Colonic mucosa (tissue), 4 donors: ENCODE data around the gene SPOCK3. TPM values are rescaled to one million over a fixed set of nuclear protein-coding genes. Genes with fewer than 3 reads are reported as not detected.

ENCODE experiments used
- DNase-seq: peaks from one replicate; pipeline ENCODE4 v3.0.0-alpha.2; 2020
- H3K27ac ChIP-seq: fragments of 200-600 bp; one replicate; pipeline ENCODE4 v1.8.0; 2021
- H3K27me3 ChIP-seq: fragments of 200-600 bp; one replicate; pipeline ENCODE4 v1.8.0; 2021
- H3K36me3 ChIP-seq: fragments of 200-600 bp; one replicate; pipeline ENCODE4 v1.8.0; 2021
- H3K4me1 ChIP-seq: fragments of 200-600 bp; one replicate; pipeline ENCODE4 v1.8.0; 2021; ENCODE audit warnings: mild to moderate bottlenecking
- H3K4me3 ChIP-seq: fragments of 200-600 bp; one replicate; pipeline ENCODE4 v1.8.0; 2021
- H3K9ac ChIP-seq, 2 donors: one replicate each; pipeline ENCODE4 v1.7.0; 2013; ENCODE audit warnings: control low read depth in 2 of 2, low read depth in 2 of 2, low read length in 2 of 2
- H3K9me3 ChIP-seq: fragments of 200-600 bp; one replicate; pipeline ENCODE4 v1.8.0; 2021
- intact Hi-C: fragments of 100-400 bp; cut with DNase I; formaldehyde crosslinking; loops from one replicate; pipeline ENCODE4 v1.14.1; 2022
- total RNA-seq, 2 donors: library from RNA; stranded (reverse); fragmentation: NEBNext Ultra II Directional in 1 of 2; extraction: Animal tissue kit (Norgen Biotek cat#: 25700) in 1 of 2; gene quantifications; one replicate each; pipeline ENCODE4 v1.2.1, GENCODE V29; 2021
- TF ChIP-seq, protein P1 (sequence below): fragments of 200-600 bp; IDR thresholded peaks from one replicate; pipeline ENCODE4 v1.8.0; 2022; ENCODE audit warnings: antibody characterized with exemption, mild to moderate bottlenecking
- donor health status: healthy.
- donor health status: DM: no; HTN: no; CAD: no.
- donor health status: DM: no; HTN: no; CAD: no.

SPOCK3 gene
- total RNA-seq, 2 donors from 2014 or later = 0.77 TPM; not detected in 1

DNA sequence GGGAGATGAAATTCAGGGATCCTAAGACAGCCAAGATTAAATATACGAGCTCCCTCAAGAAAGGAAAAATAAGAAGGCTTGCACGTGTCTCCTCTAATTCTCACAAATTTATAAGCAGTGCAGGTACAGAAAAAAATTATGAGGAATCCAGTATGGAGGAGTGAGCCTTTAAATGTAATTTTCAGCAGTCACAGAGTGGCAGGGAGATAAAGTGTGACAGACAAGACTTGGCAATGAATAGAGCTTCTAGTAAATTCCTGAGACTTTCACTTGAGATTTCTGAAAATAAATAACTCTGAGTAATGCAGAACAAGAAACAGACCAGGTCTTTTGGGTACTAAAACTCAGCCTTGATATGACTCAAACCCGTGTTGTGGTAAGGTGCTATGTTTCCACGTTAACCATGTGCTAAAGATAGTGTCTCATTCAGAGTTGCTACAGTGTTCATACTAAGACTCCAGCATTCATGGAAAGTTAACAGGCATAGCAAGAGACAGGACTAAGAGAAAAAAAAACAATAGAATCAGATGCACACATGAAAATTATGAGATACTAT lies 119.8 kb downstream of the SPOCK3 start:
- H3K27ac ChIP-seq = no peak overlapping the region
- H3K4me1 ChIP-seq = no peaks in the 10 kb centered on the region
- TF ChIP-seq, protein P1, sequence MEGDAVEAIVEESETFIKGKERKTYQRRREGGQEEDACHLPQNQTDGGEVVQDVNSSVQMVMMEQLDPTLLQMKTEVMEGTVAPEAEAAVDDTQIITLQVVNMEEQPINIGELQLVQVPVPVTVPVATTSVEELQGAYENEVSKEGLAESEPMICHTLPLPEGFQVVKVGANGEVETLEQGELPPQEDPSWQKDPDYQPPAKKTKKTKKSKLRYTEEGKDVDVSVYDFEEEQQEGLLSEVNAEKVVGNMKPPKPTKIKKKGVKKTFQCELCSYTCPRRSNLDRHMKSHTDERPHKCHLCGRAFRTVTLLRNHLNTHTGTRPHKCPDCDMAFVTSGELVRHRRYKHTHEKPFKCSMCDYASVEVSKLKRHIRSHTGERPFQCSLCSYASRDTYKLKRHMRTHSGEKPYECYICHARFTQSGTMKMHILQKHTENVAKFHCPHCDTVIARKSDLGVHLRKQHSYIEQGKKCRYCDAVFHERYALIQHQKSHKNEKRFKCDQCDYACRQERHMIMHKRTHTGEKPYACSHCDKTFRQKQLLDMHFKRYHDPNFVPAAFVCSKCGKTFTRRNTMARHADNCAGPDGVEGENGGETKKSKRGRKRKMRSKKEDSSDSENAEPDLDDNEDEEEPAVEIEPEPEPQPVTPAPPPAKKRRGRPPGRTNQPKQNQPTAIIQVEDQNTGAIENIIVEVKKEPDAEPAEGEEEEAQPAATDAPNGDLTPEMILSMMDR = no peak
- no peak for DNase-seq
- H3K9me3 ChIP-seq = no peaks in the 10 kb centered on the region
- no peaks in the 10 kb centered on the region for H3K36me3 ChIP-seq
- no peak overlapping the region for H3K9ac ChIP-seq
- no peaks in the 10 kb centered on the region for H3K27me3 ChIP-seq
- H3K4me3 ChIP-seq = no peak overlapping the region
- intact Hi-C loops = no loop called here

DNA sequence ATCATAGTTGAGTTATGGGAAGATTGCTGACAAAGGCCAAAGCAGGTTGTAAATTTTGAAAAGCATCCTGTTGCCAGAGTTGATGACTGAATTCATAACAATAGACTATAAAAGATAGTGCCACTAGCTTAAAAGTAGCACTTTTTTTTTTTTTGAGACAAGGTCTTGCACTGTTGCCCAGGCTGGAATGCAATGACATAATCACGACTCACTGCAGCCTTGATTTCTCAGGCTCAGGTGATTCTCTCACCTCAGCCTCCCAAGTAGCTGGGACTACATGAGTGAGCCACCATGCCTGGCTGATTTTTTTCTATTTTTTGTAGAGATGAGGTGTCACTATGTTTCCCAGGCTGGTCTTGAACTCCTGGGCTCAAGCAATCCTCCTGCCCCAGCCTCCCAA lies 122.7 kb downstream of the SPOCK3 start:
- H3K4me1 ChIP-seq = no peaks in the 10 kb centered on the region
- no peaks in the 10 kb centered on the region for H3K36me3 ChIP-seq
- DNase-seq = no peak
- H3K9me3 ChIP-seq = no peaks in the 10 kb centered on the region
- no peaks in the 10 kb centered on the region for H3K27me3 ChIP-seq
- no peak overlapping the region for H3K4me3 ChIP-seq
- no peak overlapping the region for H3K9ac ChIP-seq
- intact Hi-C loops = no loop called here
- no peak overlapping the region for H3K27ac ChIP-seq
- TF ChIP-seq, protein P1 = no peak

DNA sequence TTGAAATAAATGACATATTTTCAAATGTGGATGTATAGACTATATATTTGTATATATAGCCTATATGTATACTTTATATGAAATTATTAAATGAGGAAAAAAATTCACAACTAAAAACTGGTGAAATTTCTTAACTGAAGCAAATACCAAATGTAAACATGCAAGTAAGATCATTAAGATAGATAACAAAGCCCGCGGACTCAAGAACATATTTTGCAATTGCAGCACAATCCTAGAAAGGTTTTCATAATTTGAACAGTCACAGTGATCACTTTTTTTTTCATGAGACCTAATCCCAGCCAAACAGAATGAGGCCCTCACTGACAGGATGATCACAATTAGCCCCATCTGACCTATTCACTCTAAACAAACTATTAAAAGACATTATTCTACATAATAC lies 123.2 kb downstream of the SPOCK3 start:
- Histone ChIP-seq H3K4me3 (no peak overlapping the region), H3K27ac (no peak overlapping the region), H3K4me1 (no peaks in the 10 kb centered on the region), H3K27me3 (no peaks in the 10 kb centered on the region), H3K9ac (no peak overlapping the region), H3K9me3 (no peaks in the 10 kb centered on the region), H3K36me3 (no peaks in the 10 kb centered on the region)
- TF ChIP-seq, protein P1 = no peak
- no peak for DNase-seq
- intact Hi-C loops = no loop called here

DNA sequence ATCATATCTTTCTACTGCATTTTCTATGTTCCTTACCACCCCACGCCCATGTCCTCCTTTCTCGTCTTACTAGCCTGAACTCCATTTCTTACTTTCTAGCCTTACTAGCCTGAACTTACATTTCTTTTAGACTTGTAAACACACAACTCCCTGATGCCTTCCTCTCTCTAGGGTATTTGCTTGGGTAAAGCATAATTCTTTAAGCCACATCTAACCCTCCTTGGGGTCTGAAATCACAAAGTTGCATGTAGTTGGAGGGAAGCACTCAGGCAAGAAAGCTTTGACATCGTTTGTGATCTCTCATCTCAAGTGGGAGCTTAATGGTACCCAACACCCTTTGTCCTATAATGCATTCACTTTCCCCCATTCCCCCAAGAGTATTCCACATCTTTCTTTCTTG lies 124.4 kb downstream of the SPOCK3 start:
- TF ChIP-seq, protein P1 = no peak
- no peak overlapping the region for H3K9ac ChIP-seq
- no peaks in the 10 kb centered on the region for H3K4me1 ChIP-seq
- no peak overlapping the region for H3K4me3 ChIP-seq
- H3K27me3 ChIP-seq = no peaks in the 10 kb centered on the region
- H3K27ac ChIP-seq = no peak overlapping the region
- intact Hi-C loops = no loop called here
- no peaks in the 10 kb centered on the region for H3K36me3 ChIP-seq
- H3K9me3 ChIP-seq = no peaks in the 10 kb centered on the region
- DNase-seq = no peak

DNA sequence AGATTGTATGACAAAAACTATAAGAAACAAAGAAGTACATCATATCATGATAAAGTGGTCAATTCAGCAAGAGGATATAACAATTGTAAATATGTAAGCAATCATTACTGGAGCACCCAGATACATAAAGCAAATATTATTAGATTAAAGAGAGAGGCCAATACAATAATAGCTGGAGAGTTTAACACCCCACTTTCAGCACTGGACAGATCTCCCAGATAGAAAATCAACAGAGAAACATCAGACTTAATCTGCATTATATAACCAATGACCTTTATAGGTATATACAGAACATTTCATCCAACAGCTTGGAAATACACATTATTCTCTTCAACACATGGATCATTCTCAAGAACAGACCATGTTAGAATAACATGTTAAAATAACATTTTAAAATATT lies 128.4 kb downstream of the SPOCK3 start:
- no peaks in the 10 kb centered on the region for H3K9me3 ChIP-seq
- intact Hi-C loops = no loop called here
- H3K4me1 ChIP-seq = no peaks in the 10 kb centered on the region
- no peaks in the 10 kb centered on the region for H3K36me3 ChIP-seq
- DNase-seq = no peak
- H3K9ac ChIP-seq = no peak overlapping the region
- no peak overlapping the region for H3K4me3 ChIP-seq
- TF ChIP-seq, protein P1 = no peak
- H3K27ac ChIP-seq = no peak overlapping the region
- no peaks in the 10 kb centered on the region for H3K27me3 ChIP-seq
